Chondrocyte (in vitro differentiated cells): ENCODE data around the gene RAB23. TPM values are rescaled to one million over a fixed set of nuclear protein-coding genes. Genes with fewer than 3 reads are reported as not detected.

Source experiments
- DNase-seq: peaks from one replicate; pipeline ENCODE4 v3.0.0; 2021; ENCODE audit warnings: mixed read lengths, low spot score
- H3K27ac Mint-ChIP-seq: one replicate; pipeline ENCODE4 v1.8.0; 2021; ENCODE audit warnings: mild to moderate bottlenecking, moderate library complexity, mixed read lengths; ENCODE audit not compliant: unreplicated experiment
- H3K27me3 Mint-ChIP-seq: 2 replicates; pipeline ENCODE4 v1.8.0; 2021; ENCODE audit warnings: low read depth, mixed read lengths
- H3K36me3 Mint-ChIP-seq: 2 replicates; pipeline ENCODE4 v1.8.0; 2021; ENCODE audit warnings: low read depth, mixed read lengths
- H3K4me1 Mint-ChIP-seq: 2 replicates; pipeline ENCODE4 v1.8.0; 2021; ENCODE audit warnings: low read depth, mild to moderate bottlenecking, mixed read lengths
- H3K4me3 Mint-ChIP-seq: one replicate; pipeline ENCODE4 v1.8.0; 2021; ENCODE audit warnings: mild to moderate bottlenecking, moderate library complexity, mixed read lengths; ENCODE audit not compliant: unreplicated experiment
- H3K9me3 Mint-ChIP-seq: 2 replicates; pipeline ENCODE4 v1.8.0; 2021; ENCODE audit warnings: low read depth, mixed read lengths
- CTCF ChIP-seq: fragments of 200-600 bp; sonication (generic); IDR thresholded peaks from 2 replicates; pipeline ENCODE4 v1.5.0; 2021; ENCODE audit warnings: antibody characterized with exemption, mild to moderate bottlenecking, moderate library complexity
- total RNA-seq: library from RNA; stranded (reverse); gene quantifications from 3 replicates; pipeline ENCODE4 v1.2.1, GENCODE V29; 2021

Gene RAB23
- total RNA-seq, 1 donor from 2014 or later = 79.4 TPM

- Mint-ChIP-seq H3K27ac (peak overlapping the region; percentile 96), H3K9me3 (no peaks in the 10 kb centered on the region), H3K27me3 (no peaks in the 10 kb centered on the region), H3K36me3 (peaks cover 4% of the 10 kb centered on the region), H3K4me3 (peak overlapping the region; percentile 92), H3K4me1 (peaks cover 54% of the 10 kb centered on the region)
- TF ChIP-seq CTCF = no peak
- DNase-seq = no peak
These were observed 48.8 kb downstream of the RAB23 start for GRCh38 chr6:57173056-57173885.

GRCh38 chr6:57172136-57173055 lies 49.7 kb downstream of the RAB23 start, which contains the start of gene BAG2:
Gene BAG2, plus strand, starts transcription at chr6:57172326. Its CDS starts 372 bp downstream, at chr6:57172698.
- H3K4me1 Mint-ChIP-seq = peaks cover 45% of the 10 kb centered on the region
- peak; percentile 62 for TF ChIP-seq CTCF

GRCh38 chr6:57165080-57165479 lies 57.0 kb downstream of the RAB23 start:
- TF ChIP-seq CTCF = no peak
- Mint-ChIP-seq H3K9me3 (peaks cover 11% of the 10 kb centered on the region), H3K27me3 (no peaks in the 10 kb centered on the region), H3K4me1 (peaks cover 18% of the 10 kb centered on the region), H3K4me3 (no peak overlapping the region), H3K27ac (no peak overlapping the region), H3K36me3 (peaks cover 26% of the 10 kb centered on the region)
- no peak for DNase-seq

More at GRCh38 chr6:57172136-57173055, 49.7 kb downstream of the RAB23 start, which contains the start of gene BAG2:
- Mint-ChIP-seq H3K27me3 (no peaks in the 10 kb centered on the region), H3K36me3 (peaks cover 6% of the 10 kb centered on the region), H3K27ac (peak within 1 kb of the TSS; percentile 96), H3K4me3 (peak within 1 kb of the TSS; percentile 92), H3K9me3 (no peaks in the 10 kb centered on the region)
- peak; percentile 94 for DNase-seq

GRCh38 chr6:57163956-57164355 lies 58.2 kb downstream of the RAB23 start:
- Mint-ChIP-seq H3K36me3 (peaks cover 26% of the 10 kb centered on the region), H3K4me3 (no peak overlapping the region), H3K9me3 (peaks cover 11% of the 10 kb centered on the region), H3K27me3 (no peaks in the 10 kb centered on the region), H3K27ac (no peak overlapping the region), H3K4me1 (peaks cover 18% of the 10 kb centered on the region)
- no peak for DNase-seq
- no peak for TF ChIP-seq CTCF

GRCh38 chr6:57162516-57162915 lies 59.6 kb downstream of the RAB23 start:
- peaks cover 11% of the 10 kb centered on the region for H3K9me3 Mint-ChIP-seq
- H3K4me1 Mint-ChIP-seq = peaks cover 18% of the 10 kb centered on the region
- peaks cover 25% of the 10 kb centered on the region for H3K36me3 Mint-ChIP-seq
- no peaks in the 10 kb centered on the region for H3K27me3 Mint-ChIP-seq
- H3K27ac Mint-ChIP-seq = peak overlapping the region; percentile 50
- no peak for DNase-seq
- TF ChIP-seq CTCF = no peak
- no peak overlapping the region for H3K4me3 Mint-ChIP-seq
